Progenitor cell of endocrine pancreas (in vitro differentiated cells): ENCODE measurements around the gene TPRA1. TPM values are rescaled to one million over a fixed set of nuclear protein-coding genes. Genes with fewer than 3 reads are reported as not detected.

Experiments
- DNase-seq: peaks from one replicate; pipeline ENCODE4 v3.0.0; 2021; ENCODE audit warnings: low spot score; ENCODE audit not compliant: unreplicated experiment
- H3K27ac Mint-ChIP-seq: 2 replicates; pipeline ENCODE4 v1.8.0; 2021; ENCODE audit warnings: mild to moderate bottlenecking, moderate library complexity, mixed read lengths
- H3K27me3 Mint-ChIP-seq: 2 replicates; pipeline ENCODE4 v1.8.0; 2021; ENCODE audit warnings: mixed read lengths
- H3K36me3 Mint-ChIP-seq: 2 replicates; pipeline ENCODE4 v1.8.0; 2022; ENCODE audit warnings: mixed read lengths; ENCODE audit not compliant: insufficient read depth
- H3K4me1 Mint-ChIP-seq: 2 replicates; pipeline ENCODE4 v1.8.0; 2021; ENCODE audit warnings: low read depth, mixed read lengths
- H3K4me3 Mint-ChIP-seq: 2 replicates; pipeline ENCODE4 v1.8.0; 2021; ENCODE audit warnings: low read depth, mild to moderate bottlenecking, moderate library complexity, mixed read lengths
- H3K9me3 Mint-ChIP-seq: 2 replicates; pipeline ENCODE4 v1.8.0; 2021; ENCODE audit warnings: low read depth, mixed read lengths
- total RNA-seq: library from RNA; stranded (reverse); gene quantifications from 2 replicates; pipeline ENCODE4 v1.2.1, GENCODE V29; 2021
- TF ChIP-seq, protein P1 (sequence below): fragments of 200-600 bp; sonication (generic); IDR thresholded peaks from one replicate; pipeline ENCODE4 v1.5.0; 2021; ENCODE audit warnings: antibody characterized with exemption, mild to moderate bottlenecking; ENCODE audit not compliant: unreplicated experiment

Gene TPRA1
- total RNA-seq, 1 donor from 2014 or later = 25.1 TPM

GRCh38 chr3:127556565-127556964, 34.0 kb downstream of the TPRA1 start:
- H3K4me1 Mint-ChIP-seq = no peaks in the 10 kb centered on the region
- DNase-seq = no peak
- H3K9me3 Mint-ChIP-seq = no peaks in the 10 kb centered on the region
- TF ChIP-seq, protein P1, sequence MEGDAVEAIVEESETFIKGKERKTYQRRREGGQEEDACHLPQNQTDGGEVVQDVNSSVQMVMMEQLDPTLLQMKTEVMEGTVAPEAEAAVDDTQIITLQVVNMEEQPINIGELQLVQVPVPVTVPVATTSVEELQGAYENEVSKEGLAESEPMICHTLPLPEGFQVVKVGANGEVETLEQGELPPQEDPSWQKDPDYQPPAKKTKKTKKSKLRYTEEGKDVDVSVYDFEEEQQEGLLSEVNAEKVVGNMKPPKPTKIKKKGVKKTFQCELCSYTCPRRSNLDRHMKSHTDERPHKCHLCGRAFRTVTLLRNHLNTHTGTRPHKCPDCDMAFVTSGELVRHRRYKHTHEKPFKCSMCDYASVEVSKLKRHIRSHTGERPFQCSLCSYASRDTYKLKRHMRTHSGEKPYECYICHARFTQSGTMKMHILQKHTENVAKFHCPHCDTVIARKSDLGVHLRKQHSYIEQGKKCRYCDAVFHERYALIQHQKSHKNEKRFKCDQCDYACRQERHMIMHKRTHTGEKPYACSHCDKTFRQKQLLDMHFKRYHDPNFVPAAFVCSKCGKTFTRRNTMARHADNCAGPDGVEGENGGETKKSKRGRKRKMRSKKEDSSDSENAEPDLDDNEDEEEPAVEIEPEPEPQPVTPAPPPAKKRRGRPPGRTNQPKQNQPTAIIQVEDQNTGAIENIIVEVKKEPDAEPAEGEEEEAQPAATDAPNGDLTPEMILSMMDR = peak; percentile 57
- no peak overlapping the region for H3K4me3 Mint-ChIP-seq
- no peak overlapping the region for H3K27ac Mint-ChIP-seq
- H3K27me3 Mint-ChIP-seq = peaks cover 20% of the 10 kb centered on the region
- H3K36me3 Mint-ChIP-seq = no peaks in the 10 kb centered on the region

GRCh38 chr3:127555108-127555507, 35.4 kb downstream of the TPRA1 start:
- no peak overlapping the region for H3K4me3 Mint-ChIP-seq
- H3K27me3 Mint-ChIP-seq = peaks cover 19% of the 10 kb centered on the region
- no peaks in the 10 kb centered on the region for H3K36me3 Mint-ChIP-seq
- DNase-seq = no peak
- H3K4me1 Mint-ChIP-seq = no peaks in the 10 kb centered on the region
- H3K9me3 Mint-ChIP-seq = no peaks in the 10 kb centered on the region
- no peak overlapping the region for H3K27ac Mint-ChIP-seq
- TF ChIP-seq, protein P1 = no peak

DNA sequence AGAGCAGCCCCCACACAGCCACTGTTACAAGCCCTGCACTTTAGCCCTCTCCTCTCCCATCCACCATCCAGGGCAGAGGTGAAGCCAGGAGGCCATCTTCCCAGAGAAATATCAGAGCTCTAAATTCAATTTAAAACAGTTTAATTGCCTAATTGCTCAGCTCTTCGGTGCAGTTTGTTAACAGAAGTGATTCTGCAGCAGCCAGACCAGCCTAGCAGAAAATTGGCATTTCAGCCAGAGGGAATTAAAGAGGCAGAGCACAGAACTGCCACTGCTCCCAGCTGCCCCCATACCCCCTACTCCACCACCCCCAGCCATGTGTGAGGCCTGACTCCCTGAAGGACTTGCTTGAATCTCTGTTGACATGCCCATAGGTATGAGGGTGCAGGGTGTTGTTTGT, 38.5 kb downstream of the TPRA1 start:
- no peak overlapping the region for H3K27ac Mint-ChIP-seq
- H3K4me1 Mint-ChIP-seq = no peaks in the 10 kb centered on the region
- no peak overlapping the region for H3K4me3 Mint-ChIP-seq
- H3K9me3 Mint-ChIP-seq = no peaks in the 10 kb centered on the region
- DNase-seq = no peak
- H3K27me3 Mint-ChIP-seq = peaks cover 31% of the 10 kb centered on the region
- no peaks in the 10 kb centered on the region for H3K36me3 Mint-ChIP-seq
- TF ChIP-seq, protein P1 = no peak

- Mint-ChIP-seq H3K4me3 (no peak overlapping the region), H3K27ac (no peak overlapping the region), H3K4me1 (no peaks in the 10 kb centered on the region), H3K36me3 (no peaks in the 10 kb centered on the region), H3K27me3 (peaks cover 34% of the 10 kb centered on the region), H3K9me3 (no peaks in the 10 kb centered on the region)
- DNase-seq = no peak
- TF ChIP-seq, protein P1 = no peak
Observed at GRCh38 chr3:127551178-127551577, 39.4 kb downstream of the TPRA1 start.

GRCh38 chr3:127550468-127551157, 39.9 kb downstream of the TPRA1 start:
- no peaks in the 10 kb centered on the region for H3K9me3 Mint-ChIP-seq
- no peaks in the 10 kb centered on the region for H3K4me1 Mint-ChIP-seq
- TF ChIP-seq, protein P1 = no peak
- H3K36me3 Mint-ChIP-seq = no peaks in the 10 kb centered on the region
- H3K4me3 Mint-ChIP-seq = no peak overlapping the region
- H3K27me3 Mint-ChIP-seq = peaks cover 38% of the 10 kb centered on the region
- H3K27ac Mint-ChIP-seq = no peak overlapping the region
- no peak for DNase-seq
